ENCODE results near the gene AMH. TPM values are rescaled to one million over a fixed set of nuclear protein-coding genes. Genes with fewer than 3 reads are reported as not detected.

AMH gene
- polyA plus RNA-seq, 1 donor (not counting 4 experiments of a cell fraction or from before 2014, with no cell fraction given) = 0.07 TPM

DNA sequence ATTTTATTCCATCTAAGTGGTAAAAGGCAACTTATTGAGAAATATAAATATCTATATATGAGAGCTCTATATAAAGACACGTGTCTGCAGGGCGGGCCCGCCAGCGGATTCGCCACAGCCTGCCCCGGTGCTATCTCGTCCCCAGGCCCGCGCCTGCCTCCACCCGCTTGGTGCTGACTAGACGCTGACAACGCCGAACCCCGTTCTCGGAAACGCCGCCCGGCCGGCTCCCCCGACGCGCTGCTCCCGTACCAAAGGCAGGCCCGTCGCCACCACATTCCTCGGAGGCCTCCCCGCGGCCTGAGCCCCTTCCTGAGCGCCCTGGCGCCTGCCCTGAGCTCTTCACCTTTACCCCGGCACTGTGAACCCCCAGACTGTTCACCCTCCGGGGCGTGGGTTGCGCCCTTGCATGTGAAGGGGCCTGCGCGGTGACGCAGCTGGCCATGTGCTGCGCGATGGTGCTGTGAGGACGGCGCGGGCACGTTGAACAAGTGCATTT lies 19.0 kb upstream of the AMH start:
- H3K4me1 ChIP-seq (ENCODE audit: control insufficient read depth, extremely low read depth, insufficient read depth, low read length) = peaks cover 4% of the 10 kb centered on the region
- H2AFZ ChIP-seq (ENCODE audit: control insufficient read depth, low read length) = no peak overlapping the region
- FAIRE-seq (no peak), DNase-seq (ENCODE audit: low read depth, low spot score) (no peak)
- H3K4me3 ChIP-seq (ENCODE audit: control insufficient read depth in 2 of 3, extremely low read depth in 1 of 3, insufficient read depth in 2 of 3, low read depth in 1 of 3, low read length in 3 of 3) = no peak overlapping the region
- TF ChIP-seq EZH2 (IDR thresholded peaks at IDR 0.05; ENCODE audit: low read length) = no peak
- TF ChIP-seq, protein P1, sequence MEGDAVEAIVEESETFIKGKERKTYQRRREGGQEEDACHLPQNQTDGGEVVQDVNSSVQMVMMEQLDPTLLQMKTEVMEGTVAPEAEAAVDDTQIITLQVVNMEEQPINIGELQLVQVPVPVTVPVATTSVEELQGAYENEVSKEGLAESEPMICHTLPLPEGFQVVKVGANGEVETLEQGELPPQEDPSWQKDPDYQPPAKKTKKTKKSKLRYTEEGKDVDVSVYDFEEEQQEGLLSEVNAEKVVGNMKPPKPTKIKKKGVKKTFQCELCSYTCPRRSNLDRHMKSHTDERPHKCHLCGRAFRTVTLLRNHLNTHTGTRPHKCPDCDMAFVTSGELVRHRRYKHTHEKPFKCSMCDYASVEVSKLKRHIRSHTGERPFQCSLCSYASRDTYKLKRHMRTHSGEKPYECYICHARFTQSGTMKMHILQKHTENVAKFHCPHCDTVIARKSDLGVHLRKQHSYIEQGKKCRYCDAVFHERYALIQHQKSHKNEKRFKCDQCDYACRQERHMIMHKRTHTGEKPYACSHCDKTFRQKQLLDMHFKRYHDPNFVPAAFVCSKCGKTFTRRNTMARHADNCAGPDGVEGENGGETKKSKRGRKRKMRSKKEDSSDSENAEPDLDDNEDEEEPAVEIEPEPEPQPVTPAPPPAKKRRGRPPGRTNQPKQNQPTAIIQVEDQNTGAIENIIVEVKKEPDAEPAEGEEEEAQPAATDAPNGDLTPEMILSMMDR (optimal IDR thresholded peaks at IDR 0.05 in 1 of 3, IDR thresholded peaks at IDR 0.05 in 1 of 3, conservative IDR thresholded peaks at IDR 0.05 in 1 of 3; ENCODE audit: extremely low read depth in 1 of 3, insufficient read depth in 2 of 3, low read length in 3 of 3) = no peak
- H3K4me2 ChIP-seq (ENCODE audit: control insufficient read depth, extremely low read depth, insufficient read depth, low read depth, low read length) = no peak overlapping the region
- H4K20me1 ChIP-seq (ENCODE audit: control insufficient read depth, extremely low read depth, insufficient read depth, low read length) = peaks cover 7% of the 10 kb centered on the region
- H3K27ac ChIP-seq (ENCODE audit: control insufficient read depth, insufficient read depth, low read length) = no peak overlapping the region
- H3K79me2 ChIP-seq (ENCODE audit: control insufficient read depth, insufficient read depth, low read length) = peaks cover 25% of the 10 kb centered on the region
- peaks cover 25 to 41% of the 10 kb centered on the region in 2 experiments for H3K36me3 ChIP-seq (ENCODE audit: control insufficient read depth in 2 of 2, extremely low read depth in 1 of 2, insufficient read depth in 2 of 2, low read length in 2 of 2)
- H3K9me1 ChIP-seq (ENCODE audit: control insufficient read depth, extremely low read depth, insufficient read depth, low read length) = no peaks in the 10 kb centered on the region
- no peak overlapping the region for H3K9ac ChIP-seq (ENCODE audit: control insufficient read depth, extremely low read depth, insufficient read depth, low read length)
- dilution Hi-C loops (cut with MboI; ENCODE audit: extremely low pct_ligation_motif_present, low sequenced_read_pairs) = no loop called here
- no peaks in the 10 kb centered on the region for H3K27me3 ChIP-seq (ENCODE audit: control insufficient read depth, extremely low read depth, insufficient read depth, low read length)
- H3K9me3 ChIP-seq (ENCODE audit: control insufficient read depth, low read depth, low read length) = no peaks in the 10 kb centered on the region

DNA sequence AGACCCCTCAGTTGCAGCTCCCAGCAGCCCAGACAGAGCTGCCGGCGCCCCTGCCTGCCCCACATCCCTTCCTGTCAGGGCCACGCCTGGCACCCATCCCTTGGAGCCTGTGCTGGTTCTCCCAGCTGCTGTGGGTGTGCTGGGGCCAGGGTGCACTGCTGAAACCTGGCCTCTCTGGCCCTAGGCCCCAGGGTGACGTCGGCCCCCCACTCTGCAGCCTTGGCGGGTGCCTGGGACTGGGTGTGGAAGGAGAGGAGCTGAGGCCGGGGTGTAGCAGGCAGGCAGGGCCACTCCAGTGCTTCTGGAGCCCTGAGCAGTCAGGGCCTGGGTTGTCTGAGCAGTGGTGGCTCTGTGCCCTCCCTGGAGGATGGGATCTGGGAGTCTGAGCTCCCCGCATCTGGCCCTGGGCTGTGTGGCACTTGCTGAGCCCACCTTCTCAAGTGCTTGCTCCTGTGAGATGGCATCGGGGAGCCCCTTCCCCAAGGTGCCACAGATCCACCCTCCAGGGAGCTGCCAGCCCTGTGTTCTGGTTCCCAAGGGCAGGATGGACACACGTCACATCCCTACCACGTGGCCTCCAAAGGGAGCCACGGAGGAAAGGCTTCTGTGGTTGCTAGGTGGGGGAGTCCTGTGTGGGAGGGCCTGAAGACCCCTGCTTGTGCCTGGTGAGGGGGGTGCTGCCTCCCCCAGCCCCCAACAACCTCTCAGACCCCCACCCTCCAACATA lies 18.2 kb upstream of the AMH start:
- no peak overlapping the region for H3K9ac ChIP-seq (ENCODE audit: control insufficient read depth, extremely low read depth, insufficient read depth, low read length)
- no peaks in the 10 kb centered on the region for H3K27me3 ChIP-seq (ENCODE audit: control insufficient read depth, extremely low read depth, insufficient read depth, low read length)
- no peak for FAIRE-seq
- no peak for TF ChIP-seq EZH2 (IDR thresholded peaks at IDR 0.05; ENCODE audit: low read length)
- TF ChIP-seq, protein P1 (optimal IDR thresholded peaks at IDR 0.05 in 1 of 3, IDR thresholded peaks at IDR 0.05 in 1 of 3, conservative IDR thresholded peaks at IDR 0.05 in 1 of 3; ENCODE audit: extremely low read depth in 1 of 3, insufficient read depth in 2 of 3, low read length in 3 of 3) = no peak
- no peaks in the 10 kb centered on the region for H3K9me1 ChIP-seq (ENCODE audit: control insufficient read depth, extremely low read depth, insufficient read depth, low read length)
- H3K79me2 ChIP-seq (ENCODE audit: control insufficient read depth, insufficient read depth, low read length) = peaks cover 33% of the 10 kb centered on the region
- no peaks in the 10 kb centered on the region for H3K9me3 ChIP-seq (ENCODE audit: control insufficient read depth, low read depth, low read length)
- no peak for DNase-seq (ENCODE audit: low read depth, low spot score)
- dilution Hi-C loops (cut with MboI; ENCODE audit: extremely low pct_ligation_motif_present, low sequenced_read_pairs) = no loop called here
- no peak overlapping the region for H3K27ac ChIP-seq (ENCODE audit: control insufficient read depth, insufficient read depth, low read length)
- H3K4me1 ChIP-seq (ENCODE audit: control insufficient read depth, extremely low read depth, insufficient read depth, low read length) = peaks cover 5% of the 10 kb centered on the region
- no peak overlapping the region for H3K4me2 ChIP-seq (ENCODE audit: control insufficient read depth, extremely low read depth, insufficient read depth, low read depth, low read length)
- no peak overlapping the region for H2AFZ ChIP-seq (ENCODE audit: control insufficient read depth, low read length)
- peaks cover 22 to 41% of the 10 kb centered on the region in 2 experiments for H3K36me3 ChIP-seq (ENCODE audit: control insufficient read depth in 2 of 2, extremely low read depth in 1 of 2, insufficient read depth in 2 of 2, low read length in 2 of 2)
- peaks cover 4% of the 10 kb centered on the region for H4K20me1 ChIP-seq (ENCODE audit: control insufficient read depth, extremely low read depth, insufficient read depth, low read length)
- no peak overlapping the region for H3K4me3 ChIP-seq (ENCODE audit: control insufficient read depth in 2 of 3, extremely low read depth in 1 of 3, insufficient read depth in 2 of 3, low read depth in 1 of 3, low read length in 3 of 3)

All from keratinocyte (primary cell).